GM12801 (cell line): ENCODE data around the gene DISP1.

Experiments
- TF ChIP-seq, protein P1 (sequence below): IDR thresholded peaks from one replicate; pipeline ENCODE4 v1.5.1; 2011; ENCODE audit warnings: control low read depth; ENCODE audit not compliant: insufficient read length; ENCODE audit errors: extremely low read depth

Gene DISP1

GRCh38 chr1:222788402-222789156, 26.3 kb upstream of the DISP1 start:
- TF ChIP-seq, protein P1, sequence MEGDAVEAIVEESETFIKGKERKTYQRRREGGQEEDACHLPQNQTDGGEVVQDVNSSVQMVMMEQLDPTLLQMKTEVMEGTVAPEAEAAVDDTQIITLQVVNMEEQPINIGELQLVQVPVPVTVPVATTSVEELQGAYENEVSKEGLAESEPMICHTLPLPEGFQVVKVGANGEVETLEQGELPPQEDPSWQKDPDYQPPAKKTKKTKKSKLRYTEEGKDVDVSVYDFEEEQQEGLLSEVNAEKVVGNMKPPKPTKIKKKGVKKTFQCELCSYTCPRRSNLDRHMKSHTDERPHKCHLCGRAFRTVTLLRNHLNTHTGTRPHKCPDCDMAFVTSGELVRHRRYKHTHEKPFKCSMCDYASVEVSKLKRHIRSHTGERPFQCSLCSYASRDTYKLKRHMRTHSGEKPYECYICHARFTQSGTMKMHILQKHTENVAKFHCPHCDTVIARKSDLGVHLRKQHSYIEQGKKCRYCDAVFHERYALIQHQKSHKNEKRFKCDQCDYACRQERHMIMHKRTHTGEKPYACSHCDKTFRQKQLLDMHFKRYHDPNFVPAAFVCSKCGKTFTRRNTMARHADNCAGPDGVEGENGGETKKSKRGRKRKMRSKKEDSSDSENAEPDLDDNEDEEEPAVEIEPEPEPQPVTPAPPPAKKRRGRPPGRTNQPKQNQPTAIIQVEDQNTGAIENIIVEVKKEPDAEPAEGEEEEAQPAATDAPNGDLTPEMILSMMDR = no peak

DNA sequence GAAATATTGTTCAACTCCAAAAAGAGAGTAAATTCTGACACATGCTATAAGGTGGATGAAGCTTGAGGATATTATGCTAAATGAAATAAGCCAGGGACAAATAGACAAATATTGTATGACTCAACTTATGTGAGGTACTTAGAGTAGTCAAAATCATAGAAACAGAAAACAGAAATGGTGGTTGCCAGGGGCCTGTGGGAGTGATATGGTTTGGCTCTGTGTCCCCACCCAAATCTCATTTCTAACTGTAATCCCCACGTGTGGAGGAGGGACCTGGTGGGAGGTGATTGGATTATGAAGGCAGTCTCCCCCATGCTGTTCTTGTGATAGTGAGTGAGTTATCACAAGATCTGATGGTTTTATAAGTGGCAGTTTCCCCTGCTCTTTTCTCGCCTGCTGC, 24.7 kb upstream of the DISP1 start:
- TF ChIP-seq, protein P1 = no peak

DNA sequence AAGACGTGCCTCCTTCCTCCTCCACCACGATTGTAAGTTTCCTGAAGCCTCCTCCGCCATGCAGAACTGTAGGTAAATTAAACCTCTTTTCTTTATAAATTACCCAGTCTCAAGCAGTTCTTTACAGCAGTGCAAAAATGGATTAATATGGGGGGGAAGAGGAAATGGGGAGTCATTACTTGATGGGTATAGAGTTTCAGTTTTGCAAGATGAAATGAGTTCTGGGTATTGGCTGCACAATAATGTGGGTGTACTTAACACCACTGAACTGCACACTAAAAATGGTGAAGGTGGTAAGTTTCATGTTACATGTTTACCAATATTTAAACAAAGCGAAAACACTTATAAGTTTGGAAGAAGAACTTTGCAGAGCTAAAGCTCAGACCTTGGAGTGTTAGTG, 24.3 kb upstream of the DISP1 start:
- TF ChIP-seq, protein P1 = no peak

GRCh38 chr1:222791006-222791710, 23.7 kb upstream of the DISP1 start:
- TF ChIP-seq, protein P1 = no peak

GRCh38 chr1:222792744-222793143, 22.1 kb upstream of the DISP1 start:
- TF ChIP-seq, protein P1 = no peak

GRCh38 chr1:222794656-222795474, 20.0 kb upstream of the DISP1 start:
- TF ChIP-seq, protein P1 = no peak

DNA sequence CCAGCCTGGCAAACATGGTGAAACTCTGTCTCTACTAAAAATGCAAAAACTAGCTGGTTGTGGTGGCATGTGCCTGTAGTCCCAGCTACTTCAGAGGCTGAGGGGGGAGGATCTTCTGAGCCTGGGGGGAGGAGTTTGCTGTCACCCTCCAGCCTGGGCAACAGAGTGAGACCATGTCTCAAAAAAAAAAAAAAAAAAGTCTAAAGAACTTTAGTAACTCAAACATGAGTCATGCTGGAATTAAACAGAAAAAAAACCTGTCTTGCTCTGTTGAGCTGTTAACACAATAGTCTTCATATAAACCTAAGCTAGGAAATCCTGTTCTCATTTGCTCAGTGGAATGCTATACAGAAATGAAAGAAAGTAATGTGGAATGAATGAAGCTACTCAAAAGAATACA, 16.7 kb upstream of the DISP1 start:
- TF ChIP-seq, protein P1 = no peak
